ENCODE measurements around the gene H1-8. TPM values are rescaled to one million over a fixed set of nuclear protein-coding genes. Genes with fewer than 3 reads are reported as not detected.
A peak's percentile ranks its signal among the peaks of the same experiment; 100 is the strongest.
"Not testable (repeated sequence)": the region's sequence is repeated elsewhere in the genome, so short reads cannot be mapped to it uniquely, and the experiment has no call there.

Gene H1-8
- total RNA-seq (2014; rRNA removed; shearing (Covaris generic)): not detected in 2 replicates

- DNase-seq (ENCODE audit: low read depth): no peak
These were observed at the start of gene H1-8 for GRCh38 chr3:129543156-129543790. H1-8 (plus strand) TSS chr3:129543175; CDS start chr3:129543219, 44 bp downstream.

- DNase-seq (ENCODE audit: low read depth): no peak
These were observed 49.8 kb upstream of the H1-8 start for GRCh38 chr3:129493206-129493605.

GRCh38 chr3:129494499-129494898 lies 48.5 kb upstream of the H1-8 start:
- DNase-seq (ENCODE audit: low read depth): not testable (repeated sequence)

GRCh38 chr3:129495006-129495639 lies 47.9 kb upstream of the H1-8 start:
- DNase-seq (ENCODE audit: low read depth): peak; percentile 47

- DNase-seq (ENCODE audit: low read depth): not testable (repeated sequence)
These were observed 45.1 kb upstream of the H1-8 start for GRCh38 chr3:129497876-129498275.

- not testable (repeated sequence) for DNase-seq (ENCODE audit: low read depth)
These were observed 44.1 kb upstream of the H1-8 start for GRCh38 chr3:129498603-129499488.

GRCh38 chr3:129499604-129500333 lies 43.2 kb upstream of the H1-8 start:
- DNase-seq (ENCODE audit: low read depth): not testable (repeated sequence)

GRCh38 chr3:129500334-129500658 lies 42.7 kb upstream of the H1-8 start:
- no peak for DNase-seq (ENCODE audit: low read depth)

- DNase-seq (ENCODE audit: low read depth): no peak
These were observed 41.3 kb upstream of the H1-8 start for GRCh38 chr3:129501630-129502029.

GRCh38 chr3:129502641-129503408 lies 40.1 kb upstream of the H1-8 start:
- DNase-seq (ENCODE audit: low read depth): no peak

- DNase-seq (ENCODE audit: low read depth): peak; percentile 35
These were observed 39.3 kb upstream of the H1-8 start for GRCh38 chr3:129503471-129504291.

GRCh38 chr3:129504471-129505100 lies 38.4 kb upstream of the H1-8 start:
- DNase-seq (ENCODE audit: low read depth): no peak

- no peak for DNase-seq (ENCODE audit: low read depth)
These were observed 37.6 kb upstream of the H1-8 start for GRCh38 chr3:129505341-129505740.

GRCh38 chr3:129506231-129506742 lies 36.7 kb upstream of the H1-8 start:
- DNase-seq (ENCODE audit: low read depth): no peak

- DNase-seq (ENCODE audit: low read depth): no peak
These were observed 35.7 kb upstream of the H1-8 start for GRCh38 chr3:129507181-129507831.

GRCh38 chr3:129512595-129512994 lies 30.4 kb upstream of the H1-8 start:
- no peak for DNase-seq (ENCODE audit: low read depth)

GRCh38 chr3:129513705-129514104 lies 29.3 kb upstream of the H1-8 start:
- no peak for DNase-seq (ENCODE audit: low read depth)

- DNase-seq (ENCODE audit: low read depth): no peak
These were observed 28.9 kb upstream of the H1-8 start for GRCh38 chr3:129514110-129514509.

GRCh38 chr3:129514563-129514962 lies 28.4 kb upstream of the H1-8 start:
- no peak for DNase-seq (ENCODE audit: low read depth)
